ENCODE results near the gene MB21D2.
"Not testable (repeated sequence)": the region's sequence is repeated elsewhere in the genome, so short reads cannot be mapped to it uniquely, and the experiment has no call there.

Gene MB21D2

DNA sequence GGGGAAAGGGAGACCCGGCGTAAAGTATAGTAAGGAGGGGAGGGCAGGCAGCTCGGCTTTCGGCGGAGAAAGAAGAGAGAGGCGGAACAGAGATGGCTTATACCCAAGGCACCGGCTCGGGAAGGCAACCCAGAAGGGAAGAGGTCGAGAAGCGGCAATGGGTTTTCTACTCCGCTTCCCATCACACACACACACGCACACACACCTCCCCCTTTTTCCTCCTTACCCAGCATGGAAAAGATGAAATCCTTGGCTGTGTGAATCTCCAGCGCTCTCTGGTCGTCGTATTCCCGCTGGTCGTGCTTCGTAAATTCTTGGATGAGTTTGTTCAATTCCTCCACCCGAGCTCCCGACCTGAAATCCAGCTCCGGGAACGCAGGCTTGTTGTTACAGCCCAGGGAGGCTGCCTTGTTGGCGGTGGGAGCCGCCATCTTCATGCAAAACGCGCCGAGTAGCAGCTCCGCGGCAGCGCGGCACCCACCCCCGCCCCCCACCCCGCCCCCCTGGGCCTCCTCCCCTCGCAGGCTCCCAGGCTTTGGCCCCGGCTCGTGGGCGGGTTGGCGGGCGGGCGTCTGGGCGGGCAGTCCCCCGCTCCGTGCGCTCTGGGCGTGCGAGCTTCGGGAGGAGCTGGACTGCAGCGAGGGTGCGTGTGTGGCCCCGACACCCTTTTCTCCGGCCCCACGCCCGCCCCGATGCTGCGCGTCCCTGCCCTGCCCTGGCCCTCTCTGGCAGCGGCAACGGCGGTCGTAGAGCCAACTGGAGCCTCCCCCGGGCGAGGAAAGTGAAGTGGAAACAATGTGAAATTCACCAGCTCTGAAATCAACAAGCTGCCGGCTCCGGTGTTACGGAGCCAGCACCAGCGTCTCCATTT, at the start of gene MB21D2:
Gene MB21D2 (minus strand): TSS at position 453 of the 871 bp plus-strand sequence. CDS start 16 bp downstream, at position 437.
- DNase-seq = peak; percentile 40

DNA sequence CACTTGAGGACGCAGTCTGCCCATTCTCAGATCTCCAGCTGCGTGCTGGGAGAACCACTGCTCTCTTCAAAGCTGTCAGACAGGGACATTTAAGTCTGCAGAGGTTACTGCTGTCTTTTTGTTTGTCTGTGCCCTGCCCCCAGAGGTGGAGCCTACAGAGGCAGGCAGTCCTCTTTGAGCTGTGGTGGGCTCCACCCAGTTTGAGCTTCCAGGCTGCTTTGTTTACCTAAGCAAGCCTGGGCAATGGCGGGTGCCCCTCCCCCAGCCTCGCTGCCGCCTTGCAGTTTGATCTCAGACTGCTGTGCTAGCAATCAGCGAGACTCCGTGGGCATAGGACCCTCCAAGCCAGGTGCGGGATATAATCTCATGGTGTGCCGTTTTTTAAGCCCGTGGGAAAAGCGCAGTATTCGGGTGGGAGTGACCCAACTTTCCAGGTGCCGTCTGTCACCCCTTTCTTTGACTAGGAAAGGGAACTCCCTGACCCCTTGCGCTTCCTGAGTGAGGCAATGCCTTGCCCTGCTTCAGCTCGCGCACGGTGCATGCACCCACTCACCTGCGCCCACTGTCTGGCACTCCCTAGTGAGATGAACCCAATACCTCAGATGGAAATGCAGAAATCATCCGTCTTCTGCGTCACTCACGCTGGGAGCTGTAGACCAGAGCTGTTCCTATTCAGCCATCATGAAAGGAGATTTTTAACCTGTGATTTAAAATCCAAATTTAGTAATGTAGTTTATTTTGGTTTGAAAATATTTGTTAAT, 47.5 kb upstream of the MB21D2 start:
- DNase-seq = not testable (repeated sequence)

- no peak for DNase-seq
Observed at GRCh38 chr3:192959773-192960172, 42.1 kb upstream of the MB21D2 start.

DNA sequence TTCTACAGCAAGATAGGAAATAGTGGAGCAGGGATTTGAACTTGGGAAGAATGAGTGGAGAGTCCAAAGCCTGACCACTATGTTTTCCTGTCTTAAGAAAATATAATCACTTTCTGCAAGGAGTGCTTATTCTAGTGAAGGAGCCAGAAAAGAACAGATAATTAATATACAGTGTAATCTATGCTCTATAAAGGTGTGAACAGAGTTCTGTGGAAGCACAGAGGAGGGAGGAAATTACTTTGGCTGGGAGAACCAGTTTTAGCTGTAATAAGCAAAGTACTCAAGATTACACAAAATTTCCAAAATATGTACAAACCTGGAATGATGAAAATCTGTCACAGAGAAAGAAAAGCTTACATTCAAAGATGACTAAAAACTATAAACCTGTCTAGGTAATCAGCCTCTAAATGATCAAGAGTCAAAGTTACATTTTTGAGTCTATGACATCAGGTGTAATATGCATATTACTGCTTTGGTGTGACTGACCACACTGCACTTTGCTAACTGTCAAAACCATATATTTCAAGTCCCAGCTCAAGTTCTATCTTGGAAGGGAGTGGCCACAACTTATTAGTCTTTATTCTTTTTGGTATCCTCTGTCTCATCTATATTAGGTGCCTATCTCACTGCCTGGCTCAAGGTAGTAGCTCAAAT, 40.7 kb upstream of the MB21D2 start:
- no peak for DNase-seq

GRCh38 chr3:192957441-192958021, 39.9 kb upstream of the MB21D2 start:
- no peak for DNase-seq

- no peak for DNase-seq
Observed at GRCh38 chr3:192953926-192954325, 36.3 kb upstream of the MB21D2 start.

GRCh38 chr3:192947421-192947820, 29.8 kb upstream of the MB21D2 start:
- no peak for DNase-seq

GRCh38 chr3:192943393-192943792, 25.7 kb upstream of the MB21D2 start:
- no peak for DNase-seq

GRCh38 chr3:192942625-192943024, 25.0 kb upstream of the MB21D2 start:
- no peak for DNase-seq

DNA sequence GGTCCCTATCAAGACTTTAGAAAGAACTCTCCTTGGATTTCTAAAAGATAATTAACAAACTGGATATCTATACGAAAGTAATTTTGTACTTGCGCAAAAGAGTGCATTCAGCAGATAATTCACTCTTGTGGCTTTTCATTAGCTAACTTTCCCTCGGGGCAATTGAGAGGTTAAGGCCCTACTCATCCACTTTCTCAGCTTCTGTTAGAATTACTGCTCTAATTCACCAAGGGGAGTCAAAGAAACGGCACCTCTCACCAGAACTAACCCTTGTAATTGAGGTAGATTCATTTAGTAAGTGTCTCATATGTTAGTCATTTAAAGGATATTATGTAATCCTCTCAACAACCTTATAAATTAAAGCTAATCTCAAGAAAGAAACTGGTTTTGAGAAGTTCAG, 22.5 kb upstream of the MB21D2 start:
- DNase-seq = no peak

DNA sequence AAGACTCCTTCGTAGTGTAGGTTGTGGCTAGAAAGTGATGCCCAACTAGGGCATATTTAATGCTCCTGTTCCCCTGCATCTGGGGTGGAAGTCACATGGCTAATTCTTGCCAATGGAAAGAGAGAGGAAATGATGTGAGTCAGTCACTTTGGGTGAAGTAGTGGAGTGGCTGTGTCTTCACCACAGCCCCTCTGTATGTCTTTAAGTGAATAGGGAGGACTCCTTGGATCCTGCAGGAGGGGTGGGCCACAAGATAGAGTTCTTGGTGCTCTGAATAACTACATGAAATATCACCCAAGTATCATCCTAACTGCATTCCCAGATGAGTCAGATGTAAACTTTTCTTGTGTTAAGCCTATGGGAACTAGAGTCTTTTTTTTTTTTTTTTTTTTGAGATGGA, 17.8 kb upstream of the MB21D2 start:
- DNase-seq = no peak

GRCh38 chr3:192933779-192934460, 16.3 kb upstream of the MB21D2 start:
- DNase-seq = no peak

DNA sequence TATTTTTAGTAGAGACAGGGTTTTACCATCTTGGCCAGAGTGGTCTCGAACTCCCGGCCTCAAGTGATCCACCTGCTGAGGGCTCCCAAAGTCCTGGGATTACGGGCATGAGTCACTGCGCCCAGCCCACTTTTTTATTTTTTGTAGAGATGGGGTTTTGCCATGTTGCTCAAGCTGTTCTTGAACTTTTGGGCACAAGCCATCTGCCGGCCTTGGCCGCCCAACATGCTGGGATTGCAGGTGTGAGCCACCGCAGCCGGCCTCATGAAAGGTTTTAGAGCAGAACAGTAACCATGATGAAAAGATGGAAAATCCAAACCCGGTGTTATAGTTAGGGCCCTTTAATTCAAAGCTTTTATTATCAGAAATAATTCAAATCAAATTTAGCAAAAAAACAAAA, 15.6 kb upstream of the MB21D2 start:
- no peak for DNase-seq

DNA sequence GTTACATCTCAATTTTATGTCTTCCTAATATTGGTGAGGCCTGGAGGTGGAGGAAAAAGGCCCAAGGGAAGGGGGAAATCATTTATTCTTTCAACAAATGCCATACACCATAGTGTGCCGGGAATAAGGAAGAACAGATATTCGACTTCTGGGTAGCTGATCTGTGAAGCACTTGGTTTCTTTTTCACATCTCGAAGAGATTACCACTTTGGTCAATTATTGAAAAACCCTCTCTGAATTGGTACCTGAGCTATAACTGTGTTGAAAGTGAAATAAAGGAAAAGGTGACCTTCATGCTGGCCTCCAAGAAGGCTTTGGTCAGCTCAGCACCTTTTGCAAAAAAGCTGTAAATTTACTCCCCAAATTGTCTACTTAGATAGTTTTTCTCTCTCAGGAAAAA, 14.2 kb upstream of the MB21D2 start:
- DNase-seq = no peak

DNA sequence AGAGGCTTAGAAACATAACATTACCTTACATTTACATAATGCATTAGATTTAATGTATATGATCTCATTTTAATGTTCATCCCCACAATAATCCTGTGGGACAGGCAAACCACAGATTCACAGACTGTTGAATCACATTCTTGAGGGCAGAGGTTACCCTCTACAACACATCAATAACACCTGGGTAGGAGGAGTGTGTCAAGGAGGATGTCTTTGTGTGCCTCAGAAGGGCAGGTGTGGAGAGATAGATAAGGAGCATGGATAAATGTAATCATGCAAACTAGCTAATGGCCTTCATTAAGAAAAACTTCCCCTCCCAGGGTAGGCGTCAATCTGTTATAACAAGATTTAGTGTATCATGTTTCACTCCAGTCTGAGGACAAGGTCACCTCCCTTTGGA, 12.9 kb upstream of the MB21D2 start:
- no peak for DNase-seq

DNA sequence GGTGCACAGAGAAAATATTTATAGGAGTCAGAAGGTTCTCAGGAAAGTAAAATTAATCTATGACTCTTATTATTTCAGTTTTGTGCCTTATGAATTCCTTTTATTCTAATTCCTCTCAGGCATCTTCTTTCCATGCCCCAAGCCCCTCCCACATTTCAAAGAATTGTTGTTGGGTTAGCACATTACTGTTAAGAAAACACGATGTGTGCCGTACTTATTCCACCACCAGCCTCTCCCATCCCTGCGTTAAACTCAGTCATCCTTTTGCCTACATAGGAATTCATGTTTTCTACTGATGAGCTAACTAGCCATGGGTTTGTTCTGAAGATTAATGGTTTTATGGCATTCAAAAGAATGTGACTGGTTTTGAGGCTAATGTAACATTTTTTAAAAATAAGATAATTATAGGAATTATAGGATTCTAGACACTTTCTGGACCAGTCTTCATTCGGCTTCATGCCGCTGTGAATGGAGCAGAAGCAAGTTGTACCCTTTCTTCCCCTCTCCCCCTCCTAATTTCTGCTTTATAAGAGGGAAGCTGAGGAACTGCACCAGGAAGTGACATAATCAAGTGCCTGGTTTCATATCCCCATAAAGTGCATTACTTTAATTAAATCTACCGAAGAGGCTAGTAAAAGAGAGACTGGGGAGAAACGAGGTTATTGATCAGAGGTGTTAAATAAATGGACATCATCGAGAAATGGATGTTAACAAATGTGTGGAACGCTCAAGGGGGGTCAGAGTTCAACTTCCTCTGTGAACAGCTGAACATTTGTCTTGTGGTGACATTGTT, 12.3 kb upstream of the MB21D2 start:
- DNase-seq = no peak

DNA sequence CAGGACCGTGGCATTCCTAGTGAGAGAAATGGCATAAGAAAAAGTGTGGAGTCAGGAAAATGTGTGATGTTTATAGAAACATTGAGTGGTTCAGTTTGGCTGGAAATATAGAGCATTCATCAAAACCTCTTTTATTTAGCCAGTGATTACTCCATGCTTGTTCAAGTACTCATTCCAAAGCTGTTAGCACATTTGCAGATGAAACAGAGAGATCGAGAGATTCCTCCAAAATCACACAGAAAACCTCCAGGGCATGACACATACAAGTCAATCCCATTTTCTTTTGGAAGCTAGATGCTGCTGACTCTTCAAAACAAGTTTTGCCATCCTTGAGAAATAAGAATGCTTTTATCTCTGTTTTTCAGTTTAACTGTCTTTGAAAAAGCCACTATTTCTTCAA, 11.5 kb upstream of the MB21D2 start:
- DNase-seq = no peak

DNA sequence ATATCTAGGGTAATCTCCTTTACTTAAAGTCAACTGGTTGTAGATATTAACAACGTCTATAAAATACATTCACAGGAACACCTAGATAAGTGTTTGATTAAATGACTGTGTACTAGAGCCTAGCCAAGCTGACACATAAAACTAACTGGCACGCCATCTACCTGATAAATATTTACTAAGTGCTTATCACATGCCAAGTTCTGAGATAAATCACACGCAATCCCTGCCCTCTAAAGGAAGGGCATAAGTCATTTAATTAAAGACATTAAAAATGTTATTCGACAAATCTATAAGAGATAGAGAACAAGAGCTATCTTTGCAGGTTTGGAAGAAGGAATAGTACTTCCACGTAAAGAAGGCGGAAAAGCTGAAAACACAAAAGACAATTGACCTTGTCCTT, 11.1 kb upstream of the MB21D2 start:
- no peak for DNase-seq

- DNase-seq = no peak
Observed at GRCh38 chr3:192928016-192928415, 10.4 kb upstream of the MB21D2 start.

- no peak for DNase-seq
Observed at GRCh38 chr3:192927016-192927415, 9.4 kb upstream of the MB21D2 start.

GRCh38 chr3:192923731-192924130, 6.1 kb upstream of the MB21D2 start:
- no peak for DNase-seq

GRCh38 chr3:192921793-192922192, 4.1 kb upstream of the MB21D2 start:
- no peak for DNase-seq
